Gastrocnemius medialis (tissue), 4 donors: Measurements from ENCODE around the gene CHCHD2.

Experiments used
- CTCF ChIP-seq, 5 experiments: fragments of 450-650 bp in 3 of 5; fragments of 200-600 bp in 2 of 5; sonication (generic) in 2 of 5; IDR thresholded peaks in 4 of 5; conservative IDR thresholded peaks in 1 of 5; 1 replicate in 4 of 5; 2 replicates in 1 of 5; pipeline ENCODE4 v1.5.1; 2016 to 2019; ENCODE audit warnings: antibody characterized with exemption in 5 of 5, mild to moderate bottlenecking in 3 of 5, moderate library complexity in 3 of 5
- POLR2A ChIP-seq, 2 donors: fragments of 450-650 bp; IDR thresholded peaks; one replicate each; pipeline ENCODE4 v1.6.1; 2017; ENCODE audit warnings: antibody characterized with exemption in 2 of 2, mild to moderate bottlenecking in 2 of 2, moderate library complexity in 2 of 2

- TF ChIP-seq CTCF (IDR thresholded peaks at IDR 0.05 in 4 of 5, conservative IDR thresholded peaks at IDR 0.05 in 1 of 5) (no peak), POLR2A (IDR thresholded peaks at IDR 0.05) (no peak)
Observed at GRCh38 chr7:56099653-56100052, 6.6 kb downstream of the CHCHD2 start.
